SKM-1 (cell line): ENCODE data around the gene SPDYE3.

Experiments
- DNase-seq: peaks from one replicate; lab custom pipeline; 2025; ENCODE audit not compliant: unreplicated experiment; lab: John Stamatoyannopoulos, UW

The SPDYE3 gene

GRCh38 chr7:100371561-100372171, 64.2 kb downstream of the SPDYE3 start:
- DNase-seq: no peak
